Body of pancreas (tissue), 4 donors: Measurements from ENCODE around the gene CCL18. TPM values are rescaled to one million over a fixed set of nuclear protein-coding genes. Genes with fewer than 3 reads are reported as not detected.

Experiments
- ATAC-seq: fragments of 150-250 bp; one replicate; pipeline ENCODE4 v1.9.1; 2016
- DNase-seq, 4 donors: peaks; one replicate each; pipeline ENCODE4 v3.0.0-alpha.2; 2019
- H3K27ac ChIP-seq, 4 donors: fragments of 200-600 bp; sonication (generic); 1 replicate in 3 of 4; 2 replicates in 1 of 4; pipeline versions ENCODE4 v1.5.1 to v1.6.1; 2016 to 2019; ENCODE audit warnings: mild to moderate bottlenecking in 1 of 4, mixed read lengths in 1 of 4, moderate library complexity in 1 of 4
- H3K27me3 ChIP-seq, 2 donors: fragments of 200-600 bp; sonication (generic); one replicate each; pipeline ENCODE4 v1.6.0; 2016; ENCODE audit warnings: mild to moderate bottlenecking in 1 of 2
- H3K36me3 ChIP-seq, 2 donors: fragments of 200-600 bp; sonication (generic); replicated peaks in 1 of 2; 2 replicates each; pipeline ENCODE4 v1.5.1; 2016; ENCODE audit warnings: low read depth in 2 of 2; ENCODE audit not compliant: insufficient read depth in 1 of 2
- H3K4me1 ChIP-seq: fragments of 200-600 bp; sonication (generic); one replicate; pipeline ENCODE4 v1.6.0; 2016
- H3K4me3 ChIP-seq, 2 donors: fragments of 200-600 bp; sonication (generic); 1 replicate in 1 of 2; 2 replicates in 1 of 2; pipeline ENCODE4 v1.5.1; 2016 to 2019
- H3K9me3 ChIP-seq, 3 donors: fragments of 200-600 bp; sonication (generic); 1 replicate in 2 of 3; 2 replicates in 1 of 3; pipeline ENCODE4 v1.5.1; 2016
- POLR2A ChIP-seq, 3 donors: fragments of 450-650 bp; IDR thresholded peaks; one replicate each; pipeline ENCODE4 v1.6.1; 2016; ENCODE audit warnings: antibody characterized with exemption in 3 of 3, mild to moderate bottlenecking in 2 of 3
- WGBS, 2 donors: methylation state at CpG; one replicate each; pipeline ENCODE4 v1.1.5; 2017; 5-methylcytosine and 5-hydroxymethylcytosine counted together
- intact Hi-C: fragments of 100-400 bp; cut with DNase I; formaldehyde crosslinking; loops from one replicate; pipeline ENCODE4 v1.15.1; 2023
- total RNA-seq, 2 donors: library from RNA; depleted of rRNA; stranded (reverse); fragments of >200 nt; gene quantifications; one replicate each; pipeline ENCODE4 v1.1.0, GENCODE V29; 2016
- TF ChIP-seq, protein P1 (sequence below), 7 experiments: fragments of 450-650 bp in 4 of 7; fragments of 200-600 bp in 3 of 7; sonication (generic) in 3 of 7; IDR thresholded peaks; one replicate each; pipeline ENCODE4 v1.5.1; 2016 to 2019; ENCODE audit warnings: antibody characterized with exemption in 7 of 7

Gene CCL18
- total RNA-seq, 2 donors from 2014 or later = not detected

DNA sequence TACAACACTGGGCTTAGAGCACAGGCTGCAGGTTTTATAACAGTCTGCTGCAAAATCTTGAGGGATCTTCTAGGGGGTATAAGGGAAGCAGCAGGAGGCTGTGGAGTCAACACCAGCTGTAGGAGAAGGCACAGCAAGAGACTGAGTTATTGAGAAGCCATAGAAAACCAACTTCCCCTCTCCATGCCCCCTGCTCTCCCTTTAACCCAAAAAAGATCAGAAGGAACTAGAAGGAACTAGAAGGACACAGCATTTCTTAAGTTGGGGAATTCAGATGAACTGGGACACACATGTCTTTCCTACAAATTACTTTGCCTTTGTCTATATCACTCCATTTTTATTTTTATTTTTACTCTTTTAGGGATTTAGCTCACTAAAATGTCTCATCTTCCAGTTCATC is 6.2 kb upstream of the CCL18 start:
- Histone ChIP-seq H3K27ac (no peak overlapping the region), H3K4me3 (no peak overlapping the region), H3K4me1 (no peaks in the 10 kb centered on the region), H3K27me3 (no peaks in the 10 kb centered on the region), H3K36me3 (no peaks in the 10 kb centered on the region), H3K9me3 (no peaks in the 10 kb centered on the region)
- TF ChIP-seq, protein P1, sequence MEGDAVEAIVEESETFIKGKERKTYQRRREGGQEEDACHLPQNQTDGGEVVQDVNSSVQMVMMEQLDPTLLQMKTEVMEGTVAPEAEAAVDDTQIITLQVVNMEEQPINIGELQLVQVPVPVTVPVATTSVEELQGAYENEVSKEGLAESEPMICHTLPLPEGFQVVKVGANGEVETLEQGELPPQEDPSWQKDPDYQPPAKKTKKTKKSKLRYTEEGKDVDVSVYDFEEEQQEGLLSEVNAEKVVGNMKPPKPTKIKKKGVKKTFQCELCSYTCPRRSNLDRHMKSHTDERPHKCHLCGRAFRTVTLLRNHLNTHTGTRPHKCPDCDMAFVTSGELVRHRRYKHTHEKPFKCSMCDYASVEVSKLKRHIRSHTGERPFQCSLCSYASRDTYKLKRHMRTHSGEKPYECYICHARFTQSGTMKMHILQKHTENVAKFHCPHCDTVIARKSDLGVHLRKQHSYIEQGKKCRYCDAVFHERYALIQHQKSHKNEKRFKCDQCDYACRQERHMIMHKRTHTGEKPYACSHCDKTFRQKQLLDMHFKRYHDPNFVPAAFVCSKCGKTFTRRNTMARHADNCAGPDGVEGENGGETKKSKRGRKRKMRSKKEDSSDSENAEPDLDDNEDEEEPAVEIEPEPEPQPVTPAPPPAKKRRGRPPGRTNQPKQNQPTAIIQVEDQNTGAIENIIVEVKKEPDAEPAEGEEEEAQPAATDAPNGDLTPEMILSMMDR (IDR thresholded peaks at IDR 0.05) = no peak
- no peak for TF ChIP-seq POLR2A (IDR thresholded peaks at IDR 0.05)
- no peak for ATAC-seq
- DNase-seq = no peak
- intact Hi-C loops = no loop called here

DNA sequence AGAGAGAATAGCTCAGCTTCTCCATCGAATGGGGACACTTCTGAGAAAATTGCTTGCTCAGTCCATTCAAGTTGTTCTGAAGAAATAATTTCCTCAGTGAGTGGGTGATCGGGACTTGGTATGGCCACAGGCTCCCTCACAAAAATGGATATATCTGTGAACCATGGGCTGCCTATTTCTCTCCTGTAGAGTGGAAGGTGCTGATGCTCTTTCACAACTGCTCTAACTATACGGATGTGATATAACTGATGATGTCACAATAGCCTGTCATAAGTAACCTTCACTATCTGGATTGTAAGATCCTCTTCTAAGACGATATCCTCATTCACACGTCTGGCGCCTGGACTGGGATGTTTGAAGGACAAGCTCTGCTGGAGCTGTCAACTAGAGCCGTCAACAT is 4.7 kb upstream of the CCL18 start:
- intact Hi-C loops = no loop called here
- WGBS, 2 donors = 67 to 71% methylated on average over 3 to 7 of the region's 7 CpGs
- Histone ChIP-seq H3K27me3 (no peaks in the 10 kb centered on the region), H3K27ac (no peak overlapping the region), H3K9me3 (no peaks in the 10 kb centered on the region), H3K36me3 (no peaks in the 10 kb centered on the region), H3K4me3 (no peak overlapping the region), H3K4me1 (no peaks in the 10 kb centered on the region)
- DNase-seq (no peak), ATAC-seq (no peak)
- TF ChIP-seq, protein P1 (IDR thresholded peaks at IDR 0.05) = no peak
- no peak for TF ChIP-seq POLR2A (IDR thresholded peaks at IDR 0.05)

DNA sequence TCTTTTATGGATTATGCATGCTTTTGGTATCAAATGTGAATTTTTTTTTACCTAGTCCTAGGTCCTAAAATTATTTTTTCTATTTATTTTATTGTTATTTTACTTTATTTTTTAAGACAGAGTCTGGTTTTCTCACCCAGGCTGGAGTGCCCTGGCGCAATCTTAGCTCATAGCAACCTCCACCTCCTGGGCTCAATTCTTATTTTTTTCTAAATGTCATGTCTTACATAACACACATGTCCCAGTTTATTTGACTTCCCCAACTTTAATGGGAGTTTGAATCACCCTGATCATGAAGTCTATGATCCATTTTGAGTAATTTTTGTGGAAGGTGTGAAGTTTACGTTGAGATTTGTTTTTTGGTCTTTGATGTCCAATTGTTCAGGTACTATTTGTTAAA is 3.3 kb upstream of the CCL18 start:
- no peak overlapping the region for H3K27ac ChIP-seq
- no peaks in the 10 kb centered on the region for H3K36me3 ChIP-seq
- 64 to 86% methylated on average over 2 of the region's 2 CpGs for WGBS, 2 donors
- ATAC-seq (no peak), DNase-seq (no peak)
- TF ChIP-seq POLR2A (IDR thresholded peaks at IDR 0.05) = no peak
- TF ChIP-seq, protein P1 (IDR thresholded peaks at IDR 0.05) = no peak
- no peaks in the 10 kb centered on the region for H3K27me3 ChIP-seq
- no peaks in the 10 kb centered on the region for H3K4me1 ChIP-seq
- H3K4me3 ChIP-seq = no peak overlapping the region
- intact Hi-C loops = loop anchor here (10.0 kb wide), 1 partner anchor 86 kb away; no protein-coding TSS in a partner anchor
- no peaks in the 10 kb centered on the region for H3K9me3 ChIP-seq

DNA sequence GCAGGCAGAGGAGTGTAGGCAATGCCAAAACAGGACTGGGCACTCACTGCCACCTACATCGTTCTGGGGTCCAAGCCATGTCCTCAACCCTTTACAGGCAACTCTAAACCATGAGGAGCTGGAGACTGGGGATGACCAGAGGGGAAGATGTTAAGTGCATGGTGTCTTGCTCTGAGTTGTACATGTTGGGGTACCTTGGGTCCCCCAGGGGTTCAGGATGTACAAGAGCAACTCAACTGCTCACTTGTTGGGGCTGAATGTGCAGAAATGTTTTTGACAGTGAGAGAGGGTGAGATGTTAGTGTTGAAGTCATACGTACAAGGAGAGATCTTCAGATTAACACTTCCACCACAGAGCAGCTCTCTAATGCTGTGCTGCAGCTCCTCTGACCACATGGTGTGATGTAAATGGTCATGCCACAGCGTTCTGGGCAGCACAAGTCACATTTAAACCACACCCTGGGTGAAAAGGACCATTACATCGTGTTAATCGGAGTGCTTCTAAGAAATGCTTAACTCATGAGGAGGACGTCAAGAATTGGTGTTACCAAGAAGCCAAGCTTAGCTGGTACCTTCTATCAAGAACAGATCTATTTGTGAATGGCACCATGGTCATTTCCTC is 2.4 kb downstream of the CCL18 start:
- intact Hi-C loops = loop anchor here (10.0 kb wide), 1 partner anchor 92 kb away; no protein-coding TSS in a partner anchor
- peak in 1 of 4 donors; percentile 22 for DNase-seq
- no peaks in the 10 kb centered on the region for H3K27me3 ChIP-seq
- H3K4me1 ChIP-seq = no peaks in the 10 kb centered on the region
- TF ChIP-seq, protein P1 (IDR thresholded peaks at IDR 0.05) = no peak
- no peak for TF ChIP-seq POLR2A (IDR thresholded peaks at IDR 0.05)
- H3K9me3 ChIP-seq = no peaks in the 10 kb centered on the region
- no peak overlapping the region for H3K27ac ChIP-seq
- no peaks in the 10 kb centered on the region for H3K36me3 ChIP-seq
- 69 to 73% methylated on average over 6 of the region's 6 CpGs for WGBS, 2 donors
- ATAC-seq = peak; percentile 15
- H3K4me3 ChIP-seq = no peak overlapping the region

DNA sequence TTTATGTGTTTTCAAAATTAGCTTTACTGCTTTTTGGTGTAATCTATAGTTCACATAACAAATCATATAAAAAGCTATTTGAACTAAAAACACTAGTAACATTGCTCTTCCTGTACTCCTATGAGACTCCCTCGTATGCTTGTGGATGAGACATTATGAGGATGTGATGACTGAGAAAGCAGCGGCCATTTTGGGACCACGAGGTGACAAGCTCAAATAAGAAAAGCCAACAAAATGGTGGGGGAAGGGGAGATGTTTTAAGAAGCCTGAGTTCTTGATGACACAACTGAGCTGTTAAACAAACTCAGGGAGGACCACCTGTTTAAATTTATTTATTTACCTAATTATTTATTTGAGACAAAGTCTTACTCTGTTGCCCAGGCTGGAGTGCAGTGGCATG is 4.5 kb downstream of the CCL18 start:
- no peak overlapping the region for H3K4me3 ChIP-seq
- H3K9me3 ChIP-seq = no peaks in the 10 kb centered on the region
- H3K36me3 ChIP-seq = no peaks in the 10 kb centered on the region
- no peaks in the 10 kb centered on the region for H3K27me3 ChIP-seq
- no peak for DNase-seq
- intact Hi-C loops = loop anchor here (10.0 kb wide), 1 partner anchor 94 kb away; no protein-coding TSS in a partner anchor
- H3K27ac ChIP-seq = no peak overlapping the region
- WGBS, 2 donors = 57 to 59% methylated on average over 3 of the region's 3 CpGs
- TF ChIP-seq, protein P1 (IDR thresholded peaks at IDR 0.05) = no peak
- TF ChIP-seq POLR2A (IDR thresholded peaks at IDR 0.05) = no peak
- no peak for ATAC-seq
- H3K4me1 ChIP-seq = no peaks in the 10 kb centered on the region
